GM20000 (cell line): Measurements from ENCODE around the gene PRR29.

Experiments
- DNase-seq: peaks from one replicate; pipeline ENCODE4 v3.0.0; 2012; ENCODE audit warnings: low spot score
- TF ChIP-seq, protein P1 (sequence below): IDR thresholded peaks from 2 replicates; pipeline ENCODE4 v1.5.1; 2012; ENCODE audit warnings: mild to moderate bottlenecking, control low read depth; ENCODE audit errors: extremely low read depth, missing control alignments

The PRR29 gene

GRCh38 chr17:63985387-63986140, 12.6 kb upstream of the PRR29 start:
- no peak for DNase-seq
- TF ChIP-seq, protein P1, sequence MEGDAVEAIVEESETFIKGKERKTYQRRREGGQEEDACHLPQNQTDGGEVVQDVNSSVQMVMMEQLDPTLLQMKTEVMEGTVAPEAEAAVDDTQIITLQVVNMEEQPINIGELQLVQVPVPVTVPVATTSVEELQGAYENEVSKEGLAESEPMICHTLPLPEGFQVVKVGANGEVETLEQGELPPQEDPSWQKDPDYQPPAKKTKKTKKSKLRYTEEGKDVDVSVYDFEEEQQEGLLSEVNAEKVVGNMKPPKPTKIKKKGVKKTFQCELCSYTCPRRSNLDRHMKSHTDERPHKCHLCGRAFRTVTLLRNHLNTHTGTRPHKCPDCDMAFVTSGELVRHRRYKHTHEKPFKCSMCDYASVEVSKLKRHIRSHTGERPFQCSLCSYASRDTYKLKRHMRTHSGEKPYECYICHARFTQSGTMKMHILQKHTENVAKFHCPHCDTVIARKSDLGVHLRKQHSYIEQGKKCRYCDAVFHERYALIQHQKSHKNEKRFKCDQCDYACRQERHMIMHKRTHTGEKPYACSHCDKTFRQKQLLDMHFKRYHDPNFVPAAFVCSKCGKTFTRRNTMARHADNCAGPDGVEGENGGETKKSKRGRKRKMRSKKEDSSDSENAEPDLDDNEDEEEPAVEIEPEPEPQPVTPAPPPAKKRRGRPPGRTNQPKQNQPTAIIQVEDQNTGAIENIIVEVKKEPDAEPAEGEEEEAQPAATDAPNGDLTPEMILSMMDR: no peak

DNA sequence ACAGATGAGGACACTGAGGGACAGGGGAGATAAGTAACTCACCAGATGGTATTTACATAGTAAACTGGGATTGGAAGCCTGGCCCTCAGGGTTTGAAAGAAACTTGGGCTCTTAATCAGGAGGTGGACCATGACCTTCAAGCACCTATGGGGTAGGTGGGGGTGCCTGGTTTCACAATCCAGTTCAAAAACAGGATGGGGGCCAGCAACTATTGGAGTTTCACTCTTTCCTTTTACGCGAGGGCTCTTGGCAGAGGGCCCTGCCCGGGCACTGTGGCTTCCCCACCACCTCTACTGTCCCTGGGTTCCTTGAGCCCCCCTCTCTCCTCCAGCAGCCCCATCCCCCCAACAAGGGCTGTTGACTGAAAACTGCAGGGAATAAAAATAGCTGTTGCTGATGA, 11.3 kb upstream of the PRR29 start:
- TF ChIP-seq, protein P1: no peak
- no peak for DNase-seq

GRCh38 chr17:63987221-63988126, 10.7 kb upstream of the PRR29 start:
- DNase-seq: no peak
- TF ChIP-seq, protein P1: no peak

GRCh38 chr17:63988127-63988478, 10.0 kb upstream of the PRR29 start:
- no peak for DNase-seq
- TF ChIP-seq, protein P1: no peak

DNA sequence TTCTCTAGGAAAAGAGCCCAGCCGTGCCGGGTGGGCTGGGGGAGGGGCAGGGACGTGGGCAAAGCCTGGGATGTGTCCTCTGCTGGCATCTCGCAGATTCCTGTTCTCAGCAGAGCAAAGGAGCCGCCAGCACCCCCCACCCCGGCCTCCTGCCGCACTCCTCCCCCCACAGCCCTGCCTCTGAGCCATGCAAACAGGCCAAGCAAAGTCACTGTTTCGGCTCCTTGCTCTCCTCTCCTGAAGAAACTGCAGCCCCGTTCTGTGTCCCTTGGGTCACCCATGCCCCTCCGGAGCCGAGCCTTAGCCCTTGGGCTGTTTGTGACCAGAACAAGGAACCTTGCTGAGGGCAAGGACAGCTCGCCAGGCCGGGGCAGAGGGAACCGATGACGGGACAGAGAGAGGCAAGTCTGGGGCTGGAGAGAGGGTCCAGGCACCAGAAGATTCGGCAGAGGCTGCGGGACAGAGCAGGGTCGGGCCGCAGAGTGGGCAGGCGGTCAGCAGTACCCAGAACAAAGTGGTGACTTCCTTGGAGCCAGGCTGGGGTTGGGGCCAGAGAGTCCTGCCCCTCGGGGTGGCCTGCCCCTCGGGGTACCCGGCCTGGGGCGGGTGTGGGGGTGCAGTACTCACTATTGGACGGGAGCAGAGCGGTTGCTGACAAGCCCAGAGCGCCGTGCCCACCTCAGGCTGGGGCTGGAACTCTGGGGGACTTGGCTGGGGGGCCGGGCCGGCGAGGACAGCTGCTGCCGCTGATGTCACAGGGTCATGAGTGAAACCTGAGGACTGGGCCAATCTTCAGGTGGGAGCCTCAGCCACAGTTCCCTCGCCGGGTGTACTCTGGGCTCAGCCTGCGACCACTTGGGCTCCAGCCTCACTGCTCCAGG, 9.2 kb upstream of the PRR29 start:
- no peak for DNase-seq
- TF ChIP-seq, protein P1: no peak

DNA sequence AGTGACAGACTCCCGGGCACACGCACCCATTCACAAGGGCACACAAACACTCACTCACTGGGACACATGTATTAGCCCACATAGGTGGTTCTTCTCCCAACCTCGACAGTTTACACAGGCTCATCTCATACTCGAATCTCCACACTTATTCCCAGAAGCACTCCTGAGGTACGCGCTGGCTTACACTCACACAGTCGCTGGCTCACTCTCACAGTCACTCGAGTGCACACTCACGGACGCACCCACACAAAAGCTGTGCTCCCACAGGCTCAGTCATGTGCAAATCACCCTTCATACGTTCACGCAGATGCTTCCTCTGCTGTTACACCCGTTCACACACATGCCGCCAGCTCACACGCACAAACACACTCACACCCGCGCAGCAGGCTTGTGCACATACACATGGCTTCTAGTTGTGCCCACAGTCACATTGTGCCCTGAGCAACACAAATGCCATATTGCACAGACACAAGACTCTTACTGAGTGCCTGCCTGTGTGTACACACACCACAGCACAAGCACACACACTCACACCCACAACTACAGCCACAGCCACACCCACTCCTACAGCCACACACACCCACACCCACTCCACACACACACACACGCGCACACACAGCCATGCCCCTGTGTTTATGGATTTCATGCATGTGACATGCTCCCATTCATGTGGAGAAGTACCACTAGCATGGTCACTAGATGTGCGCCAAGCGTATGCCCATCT, 8.4 kb upstream of the PRR29 start:
- TF ChIP-seq, protein P1: no peak
- DNase-seq: no peak
